PC-3 (cell line): Measurements from ENCODE around the gene GABRG3. TPM values are rescaled to one million over a fixed set of nuclear protein-coding genes. Genes with fewer than 3 reads are reported as not detected.
"Not testable (repeated sequence)": the region's sequence is repeated elsewhere in the genome, so short reads cannot be mapped to it uniquely, and the experiment has no call there.

Experiments
- ATAC-seq: fragments of 200-7000 bp; cut with Tn5 transposase; 2 replicates; pipeline ENCODE4 v1.9.1; 2020; ENCODE audit warnings: mild to moderate bottlenecking, moderate library complexity
- BruUV-seq: library from RNA; stranded (reverse); fragments of 400-500 nt; replicated peaks from 2 replicates; lab custom pipeline; 2021; lab: Mats Ljungman, UMichigan
- CTCF ChIA-PET: fragments of 300-600 bp; sonication (Branson Sonifier 250); formaldehyde crosslinking; loops from one replicate; lab custom pipeline; 2022; ENCODE audit warnings: antibody characterized with exemption; lab: Charles Lee
- POLR2A ChIA-PET: fragments of 300-600 bp; sonication (Branson Sonifier 250); formaldehyde crosslinking; loops from one replicate; lab custom pipeline; 2022; ENCODE audit warnings: antibody characterized with exemption; ENCODE audit not compliant: unreplicated experiment; lab: Charles Lee
- DNase-seq: peaks from one replicate; pipeline ENCODE4 v3.0.0-alpha.2; 2015
- H2AFZ ChIP-seq: fragments of 300-600 bp; sonication (generic); 2 replicates; pipeline ENCODE4 v1.6.0; 2016; ENCODE audit warnings: antibody characterized with exemption, low read length
- H3F3A ChIP-seq: fragments of 300-600 bp; sonication (generic); one replicate; pipeline ENCODE4 v1.6.0; 2017; ENCODE audit warnings: antibody characterized with exemption, low read length, control low read depth, mild to moderate bottlenecking; ENCODE audit not compliant: unreplicated experiment
- H3K27ac ChIP-seq: fragments of 300-600 bp; sonication (generic); 2 replicates; pipeline ENCODE4 v1.5.1; 2016; ENCODE audit warnings: mild to moderate bottlenecking, low read length
- H3K27me3 ChIP-seq: fragments of 300-600 bp; sonication (generic); 2 replicates; pipeline ENCODE4 v1.6.1; 2016; ENCODE audit warnings: low read length, mixed read lengths
- H3K36me3 ChIP-seq: fragments of 300-600 bp; sonication (generic); 2 replicates; pipeline ENCODE4 v1.6.1; 2016; ENCODE audit warnings: low read depth, mixed run types, low read length, mixed read lengths
- H3K4me1 ChIP-seq: fragments of 300-600 bp; sonication (generic); 2 replicates; pipeline ENCODE4 v1.5.1; 2016; ENCODE audit warnings: low read length; ENCODE audit not compliant: insufficient read depth
- H3K4me2 ChIP-seq: fragments of 300-600 bp; sonication (generic); 2 replicates; pipeline ENCODE4 v1.6.0; 2016; ENCODE audit warnings: low read length
- H3K4me3 ChIP-seq: fragments of 300-600 bp; sonication (generic); 2 replicates; pipeline ENCODE4 v1.5.1; 2016; ENCODE audit warnings: mild to moderate bottlenecking, low read length, mixed read lengths
- H3K79me2 ChIP-seq: fragments of 300-600 bp; sonication (generic); 2 replicates; pipeline ENCODE4 v1.6.1; 2017; ENCODE audit warnings: low read length, mixed read lengths
- H3K9ac ChIP-seq: fragments of 300-600 bp; sonication (generic); 2 replicates; pipeline ENCODE4 v1.6.0; 2016; ENCODE audit warnings: mild to moderate bottlenecking, low read length
- H3K9me2 ChIP-seq: fragments of 300-600 bp; sonication (generic); replicated peaks from 2 replicates; pipeline ENCODE4 v1.6.1; 2016; ENCODE audit warnings: mixed run types, low read length, mixed read lengths
- H3K9me3 ChIP-seq: fragments of 300-600 bp; sonication (generic); 2 replicates; pipeline ENCODE4 v1.6.1; 2016; ENCODE audit warnings: low read length, mixed read lengths
- H4K20me1 ChIP-seq: fragments of 300-600 bp; sonication (generic); 2 replicates; pipeline ENCODE4 v1.6.1; 2016; ENCODE audit warnings: low read length, mixed read lengths
- EZH2 ChIP-seq: fragments of 300-600 bp; sonication (generic); IDR thresholded peaks from one replicate; pipeline ENCODE4 v1.6.1; 2017; ENCODE audit warnings: antibody characterized with exemption, mild to moderate bottlenecking, low read length; ENCODE audit not compliant: unreplicated experiment
- EZH2phosphoT487 ChIP-seq: fragments of 300-600 bp; sonication (generic); IDR thresholded peaks from 2 replicates; pipeline ENCODE4 v1.6.1; 2018; ENCODE audit warnings: mild to moderate bottlenecking, antibody characterized with exemption, low read length, borderline replicate concordance
- intact Hi-C: fragments of 100-400 bp; cut with micrococcal nuclease; formaldehyde crosslinking; loops from 2 replicates; pipeline ENCODE4 v1.9.0; 2023
- total RNA-seq: library from RNA; depleted of rRNA; stranded (reverse); fragments of >200 nt; gene quantifications from 2 replicates; pipeline ENCODE4 v1.2.3, GENCODE V29; 2014
- TF ChIP-seq, protein P1 (sequence below): fragments of 300-600 bp; sonication (generic); conservative IDR thresholded peaks from 2 replicates; pipeline ENCODE4 v1.5.1; 2017; ENCODE audit warnings: antibody characterized with exemption, low read depth, mild to moderate bottlenecking, low read length

GABRG3 gene
- total RNA-seq, 1 experiment from 2014 or later, result 0.11 TPM

GRCh38 chr15:27182561-27183110 lies 211.7 kb downstream of the GABRG3 start:
- no peaks in the 10 kb centered on the region for H3K27me3 ChIP-seq
- H3K9ac ChIP-seq, result no peak overlapping the region
- H2AFZ ChIP-seq, result no peak overlapping the region
- intact Hi-C loops, result no loop called here
- no peak overlapping the region for H3K4me2 ChIP-seq
- H3K36me3 ChIP-seq, result no peaks in the 10 kb centered on the region
- peaks cover 4% of the 10 kb centered on the region; the same call in 1 of the 2 replicates for H3K9me3 ChIP-seq
- H3F3A ChIP-seq, result no peaks in the 10 kb centered on the region
- ATAC-seq (no peak), DNase-seq (no peak)
- BruUV-seq, result no TSS peak
- H3K27ac ChIP-seq, result no peak overlapping the region
- no peaks in the 10 kb centered on the region for H3K9me2 ChIP-seq
- H3K79me2 ChIP-seq, result no peaks in the 10 kb centered on the region
- H3K4me3 ChIP-seq, result no peak overlapping the region
- CTCF ChIA-PET, result no interaction called here
- H4K20me1 ChIP-seq, result no peaks in the 10 kb centered on the region
- TF ChIP-seq, protein P1, sequence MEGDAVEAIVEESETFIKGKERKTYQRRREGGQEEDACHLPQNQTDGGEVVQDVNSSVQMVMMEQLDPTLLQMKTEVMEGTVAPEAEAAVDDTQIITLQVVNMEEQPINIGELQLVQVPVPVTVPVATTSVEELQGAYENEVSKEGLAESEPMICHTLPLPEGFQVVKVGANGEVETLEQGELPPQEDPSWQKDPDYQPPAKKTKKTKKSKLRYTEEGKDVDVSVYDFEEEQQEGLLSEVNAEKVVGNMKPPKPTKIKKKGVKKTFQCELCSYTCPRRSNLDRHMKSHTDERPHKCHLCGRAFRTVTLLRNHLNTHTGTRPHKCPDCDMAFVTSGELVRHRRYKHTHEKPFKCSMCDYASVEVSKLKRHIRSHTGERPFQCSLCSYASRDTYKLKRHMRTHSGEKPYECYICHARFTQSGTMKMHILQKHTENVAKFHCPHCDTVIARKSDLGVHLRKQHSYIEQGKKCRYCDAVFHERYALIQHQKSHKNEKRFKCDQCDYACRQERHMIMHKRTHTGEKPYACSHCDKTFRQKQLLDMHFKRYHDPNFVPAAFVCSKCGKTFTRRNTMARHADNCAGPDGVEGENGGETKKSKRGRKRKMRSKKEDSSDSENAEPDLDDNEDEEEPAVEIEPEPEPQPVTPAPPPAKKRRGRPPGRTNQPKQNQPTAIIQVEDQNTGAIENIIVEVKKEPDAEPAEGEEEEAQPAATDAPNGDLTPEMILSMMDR, result no peak
- TF ChIP-seq EZH2phosphoT487 (no peak), EZH2 (no peak)
- POLR2A ChIA-PET, result no interaction called here
- H3K4me1 ChIP-seq, result no peaks in the 10 kb centered on the region

- Histone ChIP-seq H3K36me3 (no peaks in the 10 kb centered on the region), H3K9me3 (0 out of 2 replicates have a peak, but pooled peaks cover 4% of the 10 kb centered on the region), H3K79me2 (no peaks in the 10 kb centered on the region), H4K20me1 (no peaks in the 10 kb centered on the region), H3K4me2 (no peak overlapping the region), H2AFZ (no peak overlapping the region), H3K27me3 (no peaks in the 10 kb centered on the region), H3K27ac (no peak overlapping the region), H3K4me3 (no peak overlapping the region), H3K9ac (no peak overlapping the region), H3F3A (no peaks in the 10 kb centered on the region), H3K4me1 (no peaks in the 10 kb centered on the region), H3K9me2 (no peaks in the 10 kb centered on the region)
- TF ChIP-seq EZH2 (no peak), EZH2phosphoT487 (no peak)
- TF ChIP-seq, protein P1, result no peak
- ChIA-PET CTCF (no interaction called here), POLR2A (no interaction called here)
- BruUV-seq, result no TSS peak
- ATAC-seq (no peak), DNase-seq (no peak)
- intact Hi-C loops, result no loop called here
These were observed 212.2 kb downstream of the GABRG3 start for GRCh38 chr15:27183201-27183600.

- H3K27me3 ChIP-seq, POLR2A ChIA-PET, DNase-seq, H3K9ac ChIP-seq, ATAC-seq, CTCF ChIA-PET, H3K4me1 ChIP-seq, H3K36me3 ChIP-seq, intact Hi-C loops, H3K4me2 ChIP-seq, H3K4me3 ChIP-seq, BruUV-seq, H3K79me2 ChIP-seq, H4K20me1 ChIP-seq, H3K9me2 ChIP-seq, H3K27ac ChIP-seq, H3K9me3 ChIP-seq, H2AFZ ChIP-seq, H3F3A ChIP-seq: not testable (repeated sequence)
These were observed 220.5 kb downstream of the GABRG3 start for GRCh38 chr15:27191515-27191914.
